ENCODE data around the gene VPS16.

Gene VPS16

DNA sequence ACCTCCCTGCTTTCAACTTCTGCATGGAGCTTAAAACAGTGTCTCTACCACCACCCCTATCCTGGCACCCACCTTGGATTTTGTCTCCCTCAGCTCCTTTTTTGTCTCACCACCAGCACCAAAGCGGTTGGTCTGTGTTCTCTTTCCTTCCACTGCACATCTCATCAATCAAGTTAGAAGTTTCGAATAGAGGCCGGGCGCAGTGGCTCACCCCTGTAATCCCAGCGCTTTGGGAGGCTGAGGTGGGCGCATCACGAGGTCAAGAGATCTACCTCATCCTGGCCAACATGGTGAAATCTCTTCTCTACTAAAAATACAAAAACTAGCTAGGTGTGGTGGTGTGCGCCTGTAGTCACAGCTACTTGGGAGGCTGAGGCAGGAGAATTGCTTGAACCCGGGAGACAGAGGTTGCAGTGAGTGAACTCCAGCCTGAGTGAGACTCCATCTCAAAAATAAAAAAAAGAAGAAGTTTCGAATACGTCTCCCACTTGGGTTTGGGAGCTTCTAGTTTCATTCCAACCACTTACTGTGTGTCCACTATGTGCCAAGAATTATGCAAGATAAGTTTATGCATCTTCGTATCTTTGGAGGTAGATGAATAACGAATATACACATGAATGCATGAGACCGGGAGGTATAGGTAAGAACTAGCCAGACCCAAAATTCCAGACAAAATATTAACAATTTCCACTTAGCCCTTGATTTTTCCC, 6.0 kb upstream of the VPS16 start (continued):
- TF ChIP-seq ZNF558 (tag by site-specific recombination; IDR thresholded peaks at IDR 0.05) = no peak
- no peak for TF ChIP-seq ZNF202 (tag by site-specific recombination; IDR thresholded peaks at IDR 0.05; ENCODE audit: borderline replicate concordance)
- TF ChIP-seq ZNF302 (tag by site-specific recombination; IDR thresholded peaks at IDR 0.05; ENCODE audit: low read depth) = no peak
- TF ChIP-seq, protein P1, sequence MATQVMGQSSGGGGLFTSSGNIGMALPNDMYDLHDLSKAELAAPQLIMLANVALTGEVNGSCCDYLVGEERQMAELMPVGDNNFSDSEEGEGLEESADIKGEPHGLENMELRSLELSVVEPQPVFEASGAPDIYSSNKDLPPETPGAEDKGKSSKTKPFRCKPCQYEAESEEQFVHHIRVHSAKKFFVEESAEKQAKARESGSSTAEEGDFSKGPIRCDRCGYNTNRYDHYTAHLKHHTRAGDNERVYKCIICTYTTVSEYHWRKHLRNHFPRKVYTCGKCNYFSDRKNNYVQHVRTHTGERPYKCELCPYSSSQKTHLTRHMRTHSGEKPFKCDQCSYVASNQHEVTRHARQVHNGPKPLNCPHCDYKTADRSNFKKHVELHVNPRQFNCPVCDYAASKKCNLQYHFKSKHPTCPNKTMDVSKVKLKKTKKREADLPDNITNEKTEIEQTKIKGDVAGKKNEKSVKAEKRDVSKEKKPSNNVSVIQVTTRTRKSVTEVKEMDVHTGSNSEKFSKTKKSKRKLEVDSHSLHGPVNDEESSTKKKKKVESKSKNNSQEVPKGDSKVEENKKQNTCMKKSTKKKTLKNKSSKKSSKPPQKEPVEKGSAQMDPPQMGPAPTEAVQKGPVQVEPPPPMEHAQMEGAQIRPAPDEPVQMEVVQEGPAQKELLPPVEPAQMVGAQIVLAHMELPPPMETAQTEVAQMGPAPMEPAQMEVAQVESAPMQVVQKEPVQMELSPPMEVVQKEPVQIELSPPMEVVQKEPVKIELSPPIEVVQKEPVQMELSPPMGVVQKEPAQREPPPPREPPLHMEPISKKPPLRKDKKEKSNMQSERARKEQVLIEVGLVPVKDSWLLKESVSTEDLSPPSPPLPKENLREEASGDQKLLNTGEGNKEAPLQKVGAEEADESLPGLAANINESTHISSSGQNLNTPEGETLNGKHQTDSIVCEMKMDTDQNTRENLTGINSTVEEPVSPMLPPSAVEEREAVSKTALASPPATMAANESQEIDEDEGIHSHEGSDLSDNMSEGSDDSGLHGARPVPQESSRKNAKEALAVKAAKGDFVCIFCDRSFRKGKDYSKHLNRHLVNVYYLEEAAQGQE (tag by site-specific recombination; IDR thresholded peaks at IDR 0.05) = no peak
- no peak for TF ChIP-seq ZNF571 (tag by site-specific recombination; IDR thresholded peaks at IDR 0.05)
- TF ChIP-seq OSR2 (tag by site-specific recombination; IDR thresholded peaks at IDR 0.05) = no peak
- TF ChIP-seq ZEB2 (tag by site-specific recombination; IDR thresholded peaks at IDR 0.05) = no peak
- TF ChIP-seq GFI1B (tag by site-specific recombination; IDR thresholded peaks at IDR 0.05) = no peak
- TF ChIP-seq ZNF311 (tag by site-specific recombination; IDR thresholded peaks at IDR 0.05; ENCODE audit: borderline replicate concordance) = no peak

DNA sequence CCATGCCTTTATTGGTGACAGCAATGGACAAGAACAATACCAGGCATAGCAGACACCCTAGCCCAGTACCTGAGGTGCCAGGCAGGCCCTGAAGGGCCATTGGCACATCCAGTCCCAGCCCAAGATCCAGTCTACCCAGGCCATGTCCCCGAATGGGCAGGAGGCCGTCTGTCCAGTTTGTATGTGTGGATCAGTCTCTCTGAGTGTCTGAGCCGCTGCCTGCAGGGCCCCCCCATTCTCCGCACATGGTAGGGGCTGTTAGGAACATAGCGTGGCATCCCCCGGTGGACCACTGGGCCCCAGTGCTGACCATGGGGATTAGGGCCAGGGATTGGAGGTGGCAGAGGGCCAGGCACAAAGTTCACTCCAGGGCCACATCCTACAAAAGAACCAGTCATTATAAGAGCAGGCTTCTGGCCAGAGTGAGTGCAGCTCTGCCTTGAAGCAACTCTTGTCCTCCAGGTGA, 5.2 kb upstream of the VPS16 start:
- TF ChIP-seq ZNF133 (tag by site-specific recombination; IDR thresholded peaks at IDR 0.05) (no peak), ZNF48 (tag by site-specific recombination; IDR thresholded peaks at IDR 0.05) (no peak), GLIS2 (tag by site-specific recombination; IDR thresholded peaks at IDR 0.05) (no peak), ZFP69B (tag by site-specific recombination; IDR thresholded peaks at IDR 0.05) (no peak), SP3 (tag by site-specific recombination; IDR thresholded peaks at IDR 0.05) (no peak), MEIS1 (CRISPR knock-in tag; IDR thresholded peaks at IDR 0.05; ENCODE audit: borderline replicate concordance) (no peak), ZNF501 (tag by site-specific recombination; IDR thresholded peaks at IDR 0.05) (no peak), ZNF629 (tag by site-specific recombination; IDR thresholded peaks at IDR 0.05) (no peak)
- Histone ChIP-seq H3K36me3 (ENCODE audit: control insufficient read depth in 2 of 2, insufficient read depth in 1 of 2, low read length in 2 of 2) (peaks cover 9 to 55% of the 10 kb centered on the region in 2 experiments; a peak in 2 of 3 replicates), H3K4me3 (ENCODE audit: low read depth, low read length) (no peak overlapping the region), H3K27ac (ENCODE audit: extremely low read depth, low read depth, low read length) (no peak overlapping the region), H3K9me3 (ENCODE audit: control insufficient read depth, insufficient read depth, low read depth, low read length) (no peaks in the 10 kb centered on the region), H3K4me1 (ENCODE audit: control insufficient read depth, insufficient read depth, low read length) (peaks cover 4% of the 10 kb centered on the region; the same call in 1 of the 2 replicates)
- CTCF ChIA-PET = no interaction called here
- POLR2A ChIA-PET = interaction anchor here (1.4 kb wide), 1 partner anchor 13 kb away, joined by 3 read pairs; no protein-coding TSS in a partner anchor

- no peak overlapping the region for H3K27ac ChIP-seq (ENCODE audit: extremely low read depth, low read depth, low read length)
- CTCF ChIA-PET = no interaction called here
- POLR2A ChIA-PET = interaction anchor here (1.4 kb wide), 1 partner anchor 14 kb away, joined by 3 read pairs; no protein-coding TSS in a partner anchor
- peaks cover 9 to 55% of the 10 kb centered on the region in 2 experiments; a peak in 2 of 3 replicates for H3K36me3 ChIP-seq (ENCODE audit: control insufficient read depth in 2 of 2, insufficient read depth in 1 of 2, low read length in 2 of 2)
- H3K4me1 ChIP-seq (ENCODE audit: control insufficient read depth, insufficient read depth, low read length) = peaks cover 4% of the 10 kb centered on the region; the same call in 1 of the 2 replicates
- no peaks in the 10 kb centered on the region for H3K9me3 ChIP-seq (ENCODE audit: control insufficient read depth, insufficient read depth, low read depth, low read length)
- no peak overlapping the region for H3K4me3 ChIP-seq (ENCODE audit: low read depth, low read length)
- TF ChIP-seq SP2 (tag by site-specific recombination; IDR thresholded peaks at IDR 0.05) (no peak), ZNF239 (tag by site-specific recombination; IDR thresholded peaks at IDR 0.05) (no peak), ZNF776 (tag by site-specific recombination; IDR thresholded peaks at IDR 0.05; ENCODE audit: borderline replicate concordance) (no peak), ZNF175 (tag by site-specific recombination; IDR thresholded peaks at IDR 0.05) (no peak), IKZF3 (tag by site-specific recombination; IDR thresholded peaks at IDR 0.05) (no peak), KLF9 (tag by site-specific recombination; IDR thresholded peaks at IDR 0.05; ENCODE audit: low read depth) (no peak), ZSCAN16 (tag by site-specific recombination; IDR thresholded peaks at IDR 0.05) (no peak), ZBTB20 (tag by site-specific recombination; IDR thresholded peaks at IDR 0.05) (no peak), ZNF843 (tag by site-specific recombination; IDR thresholded peaks at IDR 0.05) (no peak), ZNF521 (tag by site-specific recombination; IDR thresholded peaks at IDR 0.05) (no peak), ZNF302 (tag by site-specific recombination; IDR thresholded peaks at IDR 0.05; ENCODE audit: low read depth) (no peak)
- TF ChIP-seq, protein P2, sequence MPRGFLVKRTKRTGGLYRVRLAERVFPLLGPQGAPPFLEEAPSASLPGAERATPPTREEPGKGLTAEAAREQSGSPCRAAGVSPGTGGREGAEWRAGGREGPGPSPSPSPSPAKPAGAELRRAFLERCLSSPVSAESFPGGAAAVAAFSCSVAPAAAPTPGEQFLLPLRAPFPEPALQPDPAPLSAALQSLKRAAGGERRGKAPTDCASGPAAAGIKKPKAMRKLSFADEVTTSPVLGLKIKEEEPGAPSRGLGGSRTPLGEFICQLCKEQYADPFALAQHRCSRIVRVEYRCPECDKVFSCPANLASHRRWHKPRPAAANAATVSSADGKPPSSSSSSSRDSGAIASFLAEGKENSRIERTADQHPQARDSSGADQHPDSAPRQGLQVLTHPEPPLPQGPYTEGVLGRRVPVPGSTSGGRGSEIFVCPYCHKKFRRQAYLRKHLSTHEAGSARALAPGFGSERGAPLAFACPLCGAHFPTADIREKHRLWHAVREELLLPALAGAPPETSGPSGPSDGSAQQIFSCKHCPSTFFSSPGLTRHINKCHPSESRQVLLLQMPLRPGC (tag by site-specific recombination; IDR thresholded peaks at IDR 0.05) = no peak
- TF ChIP-seq, protein P3, sequence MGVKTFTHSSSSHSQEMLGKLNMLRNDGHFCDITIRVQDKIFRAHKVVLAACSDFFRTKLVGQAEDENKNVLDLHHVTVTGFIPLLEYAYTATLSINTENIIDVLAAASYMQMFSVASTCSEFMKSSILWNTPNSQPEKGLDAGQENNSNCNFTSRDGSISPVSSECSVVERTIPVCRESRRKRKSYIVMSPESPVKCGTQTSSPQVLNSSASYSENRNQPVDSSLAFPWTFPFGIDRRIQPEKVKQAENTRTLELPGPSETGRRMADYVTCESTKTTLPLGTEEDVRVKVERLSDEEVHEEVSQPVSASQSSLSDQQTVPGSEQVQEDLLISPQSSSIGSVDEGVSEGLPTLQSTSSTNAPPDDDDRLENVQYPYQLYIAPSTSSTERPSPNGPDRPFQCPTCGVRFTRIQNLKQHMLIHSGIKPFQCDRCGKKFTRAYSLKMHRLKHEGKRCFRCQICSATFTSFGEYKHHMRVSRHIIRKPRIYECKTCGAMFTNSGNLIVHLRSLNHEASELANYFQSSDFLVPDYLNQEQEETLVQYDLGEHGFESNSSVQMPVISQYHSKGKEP (tag by site-specific recombination; IDR thresholded peaks at IDR 0.05) = no peak
Observed at GRCh38 chr20:2836035-2836434, 4.5 kb upstream of the VPS16 start.
